Left ventricle myocardium inferior (tissue), 1 donor: ENCODE measurements around the gene ZFYVE16. TPM values are rescaled to one million over a fixed set of nuclear protein-coding genes. Genes with fewer than 3 reads are reported as not detected.

Source experiments
- DNase-seq: peaks from one replicate; pipeline ENCODE4 v3.0.0-alpha.2; 2020
- H3K27ac ChIP-seq: fragments of 200-600 bp; replicated peaks from 2 replicates; pipeline ENCODE4 v1.8.0; 2021
- H3K27me3 ChIP-seq: fragments of 200-600 bp; 2 replicates; pipeline ENCODE4 v1.8.0; 2021; ENCODE audit warnings: low read depth
- H3K36me3 ChIP-seq: fragments of 200-600 bp; 2 replicates; pipeline ENCODE4 v1.8.0; 2021
- H3K4me1 ChIP-seq: fragments of 200-600 bp; 2 replicates; pipeline ENCODE4 v1.8.0; 2021
- H3K4me3 ChIP-seq: fragments of 200-600 bp; 2 replicates; pipeline ENCODE4 v1.8.0; 2021; ENCODE audit warnings: mild to moderate bottlenecking, moderate library complexity
- H3K9me3 ChIP-seq: fragments of 200-600 bp; replicated peaks from 2 replicates; pipeline ENCODE4 v1.8.0; 2021
- intact Hi-C: fragments of 100-400 bp; cut with micrococcal nuclease; formaldehyde crosslinking; loops from one replicate; pipeline ENCODE4 v1.11.0; 2022
- long read RNA-seq: library from polyadenylated mRNA; unstranded; transcript quantifications from one replicate; pipeline ENCODE4 v2.0.0, GENCODE V29; 2021
- total RNA-seq: library from RNA; stranded (reverse); fragmentation: NEBNext Ultra II Directional; extraction: Animal tissue kit (Norgen Biotek cat#: 25700); gene quantifications from one replicate; pipeline ENCODE4 v1.2.1, GENCODE V29; 2021
- TF ChIP-seq, protein P1 (sequence below): fragments of 200-600 bp; IDR thresholded peaks from 2 replicates; pipeline ENCODE4 v1.8.0; 2021; ENCODE audit warnings: antibody characterized with exemption, mild to moderate bottlenecking, borderline replicate concordance
- donor health status: DM: no; HTN: yes; CAD: no; lungs with severe emphysema.

Gene ZFYVE16
- total RNA-seq, result 36.9 TPM
- long read RNA-seq, full-length matches to known transcripts, result 10 of 18 reads
- long read RNA-seq, partial matches to known transcripts, result 2 of 18 reads
- long read RNA-seq, other reads (novel, unspliced or antisense), result 6 of 18 reads

GRCh38 chr5:80407735-80408483 is at the start of gene ZFYVE16:
TSS of gene ZFYVE16 (plus strand) at chr5:80408064. CDS start at chr5:80434148, 26,084 bp downstream.
- peaks cover 52% of the 10 kb centered on the region for H3K4me1 ChIP-seq
- H3K27me3 ChIP-seq, result no peaks in the 10 kb centered on the region
- H3K4me3 ChIP-seq, result peak within 1 kb of the TSS; percentile 84
- TF ChIP-seq, protein P1, sequence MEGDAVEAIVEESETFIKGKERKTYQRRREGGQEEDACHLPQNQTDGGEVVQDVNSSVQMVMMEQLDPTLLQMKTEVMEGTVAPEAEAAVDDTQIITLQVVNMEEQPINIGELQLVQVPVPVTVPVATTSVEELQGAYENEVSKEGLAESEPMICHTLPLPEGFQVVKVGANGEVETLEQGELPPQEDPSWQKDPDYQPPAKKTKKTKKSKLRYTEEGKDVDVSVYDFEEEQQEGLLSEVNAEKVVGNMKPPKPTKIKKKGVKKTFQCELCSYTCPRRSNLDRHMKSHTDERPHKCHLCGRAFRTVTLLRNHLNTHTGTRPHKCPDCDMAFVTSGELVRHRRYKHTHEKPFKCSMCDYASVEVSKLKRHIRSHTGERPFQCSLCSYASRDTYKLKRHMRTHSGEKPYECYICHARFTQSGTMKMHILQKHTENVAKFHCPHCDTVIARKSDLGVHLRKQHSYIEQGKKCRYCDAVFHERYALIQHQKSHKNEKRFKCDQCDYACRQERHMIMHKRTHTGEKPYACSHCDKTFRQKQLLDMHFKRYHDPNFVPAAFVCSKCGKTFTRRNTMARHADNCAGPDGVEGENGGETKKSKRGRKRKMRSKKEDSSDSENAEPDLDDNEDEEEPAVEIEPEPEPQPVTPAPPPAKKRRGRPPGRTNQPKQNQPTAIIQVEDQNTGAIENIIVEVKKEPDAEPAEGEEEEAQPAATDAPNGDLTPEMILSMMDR, result peak; percentile 64
- peak; percentile 99 for DNase-seq
- peak within 1 kb of the TSS; percentile 96 for H3K27ac ChIP-seq
- no peaks in the 10 kb centered on the region for H3K36me3 ChIP-seq
- H3K9me3 ChIP-seq, result no peaks in the 10 kb centered on the region
- intact Hi-C loops, result no loop called here

DNA sequence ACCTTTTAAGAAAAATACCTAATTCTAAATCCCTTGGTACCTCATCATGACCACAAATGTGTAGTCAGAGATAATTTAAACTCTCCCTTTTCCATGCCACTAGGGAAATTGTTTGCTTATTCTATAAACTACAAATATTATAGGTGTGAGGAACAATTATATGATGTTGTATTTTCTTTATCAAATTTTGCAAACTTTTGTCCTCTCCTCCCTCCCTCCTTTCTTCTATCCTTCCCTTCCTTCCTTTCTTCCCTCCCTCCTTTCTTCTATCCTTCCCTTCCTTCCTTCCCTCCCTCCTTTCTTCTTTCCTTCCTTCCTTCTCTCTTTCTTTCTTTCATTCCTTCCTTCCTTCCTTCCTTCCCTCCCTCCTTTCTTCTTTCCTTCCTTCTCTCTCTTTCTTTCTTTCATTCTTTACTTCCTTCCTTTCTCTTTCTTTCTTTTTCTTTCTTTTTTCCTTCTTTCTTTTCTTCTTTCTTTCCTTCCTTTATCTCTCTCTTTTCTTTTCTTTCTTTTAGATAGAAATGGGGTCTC is 46.9 kb upstream of the ZFYVE16 start:
- H3K4me1 ChIP-seq, result no peaks in the 10 kb centered on the region
- H3K4me3 ChIP-seq, result no peak overlapping the region
- H3K27ac ChIP-seq, result no peak overlapping the region
- no peaks in the 10 kb centered on the region for H3K9me3 ChIP-seq
- H3K27me3 ChIP-seq, result peaks cover 3% of the 10 kb centered on the region
- intact Hi-C loops, result no loop called here
- H3K36me3 ChIP-seq, result no peaks in the 10 kb centered on the region
- TF ChIP-seq, protein P1, result no peak
- DNase-seq, result no peak

DNA sequence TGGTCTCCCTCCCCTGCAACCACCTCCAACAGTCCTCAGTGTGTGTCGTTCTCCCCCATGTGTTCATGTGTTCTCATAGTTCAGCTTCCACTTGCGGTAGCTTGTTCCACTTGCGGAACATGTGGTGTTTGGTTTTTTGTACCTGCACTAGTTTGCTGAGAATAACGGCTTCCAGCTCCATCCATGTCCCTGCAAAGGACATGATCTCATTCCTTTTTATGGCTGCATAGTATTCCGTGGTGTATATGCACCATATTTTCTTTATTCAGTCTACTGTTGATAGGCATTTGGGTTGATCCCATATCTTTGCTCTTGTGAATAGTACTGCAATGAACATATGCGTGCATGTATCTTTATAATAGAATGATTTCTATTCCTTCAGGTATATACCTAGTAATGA is 43.0 kb upstream of the ZFYVE16 start:
- peaks cover 3% of the 10 kb centered on the region for H3K27me3 ChIP-seq
- DNase-seq, result no peak
- H3K27ac ChIP-seq, result no peak overlapping the region
- H3K4me1 ChIP-seq, result no peaks in the 10 kb centered on the region
- intact Hi-C loops, result no loop called here
- no peaks in the 10 kb centered on the region for H3K36me3 ChIP-seq
- no peaks in the 10 kb centered on the region for H3K9me3 ChIP-seq
- no peak overlapping the region for H3K4me3 ChIP-seq
- TF ChIP-seq, protein P1, result no peak

DNA sequence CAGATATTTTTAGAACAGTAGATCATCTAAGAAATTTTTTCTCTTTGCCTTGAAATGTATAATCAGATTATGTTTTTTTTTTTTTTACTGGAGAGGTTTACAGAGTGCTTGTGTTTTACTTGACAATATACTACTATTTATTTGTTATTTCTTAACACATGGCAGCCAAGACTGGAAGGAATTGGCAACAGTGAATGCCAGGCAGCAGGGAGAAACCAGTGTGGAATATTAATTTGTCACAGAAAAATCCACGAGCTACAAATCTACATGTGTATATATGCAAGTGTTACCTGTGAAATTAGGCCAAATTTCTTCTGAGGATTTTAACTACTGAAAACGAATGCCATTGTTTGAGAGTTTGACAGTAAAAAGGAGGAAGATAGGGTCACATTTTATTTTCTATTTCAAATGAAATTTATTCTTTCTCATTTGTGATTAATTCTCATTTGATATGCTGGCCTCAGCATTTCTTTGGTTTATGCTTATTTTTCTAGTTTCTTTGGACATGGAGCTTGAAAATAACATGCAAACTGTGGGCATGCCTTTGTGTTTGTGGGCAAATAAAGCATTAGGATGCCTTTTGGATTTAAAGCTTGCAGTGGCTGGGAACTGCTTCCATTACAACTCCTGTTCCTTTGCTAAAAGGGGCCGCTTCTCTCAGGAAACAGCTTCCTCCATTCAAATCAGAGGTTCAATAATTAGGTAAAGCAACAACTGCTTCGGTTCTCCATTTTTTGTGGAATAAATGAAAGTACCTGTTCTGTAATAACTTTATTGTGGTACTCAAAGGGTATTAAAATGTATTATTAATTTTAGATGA is 39.0 kb upstream of the ZFYVE16 start:
- H3K36me3 ChIP-seq, result no peaks in the 10 kb centered on the region
- no peaks in the 10 kb centered on the region for H3K9me3 ChIP-seq
- no peak overlapping the region for H3K4me3 ChIP-seq
- H3K4me1 ChIP-seq, result no peaks in the 10 kb centered on the region
- DNase-seq, result no peak
- TF ChIP-seq, protein P1, result no peak
- no peak overlapping the region for H3K27ac ChIP-seq
- H3K27me3 ChIP-seq, result peaks cover 2% of the 10 kb centered on the region
- intact Hi-C loops, result no loop called here

GRCh38 chr5:80369521-80369920 is 38.3 kb upstream of the ZFYVE16 start:
- Histone ChIP-seq H3K27me3 (no peaks in the 10 kb centered on the region), H3K36me3 (no peaks in the 10 kb centered on the region), H3K9me3 (no peaks in the 10 kb centered on the region), H3K4me3 (no peak overlapping the region), H3K27ac (no peak overlapping the region), H3K4me1 (no peaks in the 10 kb centered on the region)
- no peak for DNase-seq
- TF ChIP-seq, protein P1, result no peak
- intact Hi-C loops, result no loop called here
